CD4-positive, alpha-beta T cell (primary cell): ENCODE data around the gene LIPT1. TPM values are rescaled to one million over a fixed set of nuclear protein-coding genes. Genes with fewer than 3 reads are reported as not detected.
"Not testable (repeated sequence)": the region's sequence is repeated elsewhere in the genome, so short reads cannot be mapped to it uniquely, and the experiment has no call there.

Experiments used
- ATAC-seq: fragments of 200-7000 bp; cut with Tn5 transposase; one replicate; pipeline ENCODE4 v1.10.0; 2022; ENCODE audit warnings: mild to moderate bottlenecking; ENCODE audit not compliant: poor library complexity
- CTCF ChIA-PET: fragments of 350-600 bp; sonication (Branson Sonifier 250); formaldehyde crosslinking; loops from one replicate; lab custom pipeline; 2021; ENCODE audit warnings: antibody characterized with exemption, inconsistent platforms; lab: Charles Lee
- POLR2A ChIA-PET: fragments of 350-600 bp; sonication (Branson Sonifier 250); formaldehyde crosslinking; loops from one replicate; lab custom pipeline; 2021; ENCODE audit warnings: antibody characterized with exemption, inconsistent platforms; lab: Charles Lee
- DNase-seq, 14 experiments: peaks; one replicate each; pipeline ENCODE4 v3.0.0-alpha.2; 2013 to 2020; ENCODE audit warnings: mixed read lengths in 2 of 14
- H3K27ac ChIP-seq, 2 donors: one replicate each; pipeline versions ENCODE4 v1.5.1 to v1.7.0; 2013; ENCODE audit warnings: low read length in 2 of 2, low read depth in 1 of 2, mild to moderate bottlenecking in 1 of 2
- H3K27me3 ChIP-seq, 2 experiments: 1 replicate in 1 of 2; 2 replicates in 1 of 2; pipeline versions ENCODE4 v1.6.1 to v1.7.0; 2013; ENCODE audit warnings: low read length in 2 of 2, control low read depth in 1 of 2, mild to moderate bottlenecking in 1 of 2, moderate library complexity in 1 of 2; ENCODE audit not compliant: insufficient read depth in 2 of 2, control insufficient read depth in 1 of 2
- H3K36me3 ChIP-seq: one replicate; pipeline ENCODE4 v1.6.1; 2013; ENCODE audit warnings: low read length, control low read depth; ENCODE audit not compliant: insufficient read depth
- H3K4me1 ChIP-seq: one replicate; pipeline ENCODE4 v1.6.1; 2013; ENCODE audit warnings: low read length, control low read depth; ENCODE audit not compliant: insufficient read depth
- H3K4me3 ChIP-seq: one replicate; pipeline ENCODE4 v1.5.1; 2013; ENCODE audit warnings: mild to moderate bottlenecking, low read length, moderate library complexity
- H3K9me3 ChIP-seq, 2 experiments: 1 replicate in 1 of 2; 2 replicates in 1 of 2; pipeline versions ENCODE4 v1.6.1 to v1.7.0; 2013; ENCODE audit warnings: low read length in 2 of 2, mild to moderate bottlenecking in 2 of 2, control low read depth in 1 of 2, moderate library complexity in 1 of 2; ENCODE audit not compliant: control insufficient read depth in 1 of 2, insufficient read depth in 1 of 2
- H3K27ac Mint-ChIP-seq: one replicate; pipeline ENCODE4 v1.8.0; 2020; ENCODE audit warnings: mixed read lengths
- H3K27me3 Mint-ChIP-seq: one replicate; pipeline ENCODE4 v1.8.0; 2021; ENCODE audit warnings: mixed read lengths
- H3K36me3 Mint-ChIP-seq: one replicate; pipeline ENCODE4 v1.8.0; 2021; ENCODE audit warnings: low read depth, mixed read lengths
- H3K4me1 Mint-ChIP-seq: one replicate; pipeline ENCODE4 v1.8.0; 2021; ENCODE audit warnings: low read depth, mixed read lengths
- H3K4me3 Mint-ChIP-seq: one replicate; pipeline ENCODE4 v1.8.0; 2020; ENCODE audit warnings: mild to moderate bottlenecking, mixed read lengths
- H3K9me3 Mint-ChIP-seq: one replicate; pipeline ENCODE4 v1.8.0; 2020; ENCODE audit warnings: mixed read lengths
- CTCF ChIP-seq: fragments of 200-600 bp; IDR thresholded peaks from one replicate; pipeline ENCODE4 v1.8.0; 2022; ENCODE audit warnings: antibody characterized with exemption, mild to moderate bottlenecking
- intact Hi-C, 2 experiments: fragments of 100-400 bp; cut with DNase I in 1 of 2; cut with micrococcal nuclease in 1 of 2; formaldehyde crosslinking; loops; one replicate each; pipeline versions ENCODE4 v1.15.1 to v1.9.0; 2023 to 2025; cut with DNase I, micrococcal nuclease
- total RNA-seq, 174 experiments: library from RNA in 2 of 174; stranded (reverse) in 2 of 174; gene quantifications; one replicate each; pipeline ENCODE4 v1.2.3 and lab custom pipeline; 2021 to 2026

LIPT1 gene
- total RNA-seq, 2 experiments from 2014 or later = 12.5 to 13.3 TPM

GRCh38 chr2:99111945-99112344, 42.8 kb upstream of the LIPT1 start:
- Histone ChIP-seq H3K27ac (no peak overlapping the region), H3K4me1 (no peaks in the 10 kb centered on the region), H3K9me3 (no peaks in the 10 kb centered on the region), H3K4me3 (no peak overlapping the region), H3K36me3 (no peaks in the 10 kb centered on the region), H3K27me3 (no peaks in the 10 kb centered on the region)
- TF ChIP-seq CTCF = no peak
- Mint-ChIP-seq H3K27me3 (no peaks in the 10 kb centered on the region), H3K4me3 (no peak overlapping the region), H3K4me1 (no peaks in the 10 kb centered on the region), H3K36me3 (no peaks in the 10 kb centered on the region), H3K9me3 (no peaks in the 10 kb centered on the region), H3K27ac (no peak overlapping the region)
- POLR2A ChIA-PET = no interaction called here
- ATAC-seq (no peak), DNase-seq (no peak)
- intact Hi-C loops = no loop called here
- CTCF ChIA-PET = no interaction called here

- Mint-ChIP-seq H3K9me3 (no peaks in the 10 kb centered on the region), H3K36me3 (no peaks in the 10 kb centered on the region), H3K4me1 (no peaks in the 10 kb centered on the region), H3K4me3 (no peak overlapping the region), H3K27ac (no peak overlapping the region), H3K27me3 (no peaks in the 10 kb centered on the region)
- Histone ChIP-seq H3K36me3 (no peaks in the 10 kb centered on the region), H3K4me3 (no peak overlapping the region), H3K9me3 (no peaks in the 10 kb centered on the region), H3K4me1 (no peaks in the 10 kb centered on the region), H3K27me3 (no peaks in the 10 kb centered on the region), H3K27ac (no peak overlapping the region)
- POLR2A ChIA-PET = no interaction called here
- DNase-seq (no peak), ATAC-seq (no peak)
- CTCF ChIA-PET = no interaction called here
- intact Hi-C loops = no loop called here
- TF ChIP-seq CTCF = no peak
These were observed 42.1 kb upstream of the LIPT1 start for GRCh38 chr2:99112617-99113016.

- Mint-ChIP-seq H3K27me3 (no peaks in the 10 kb centered on the region), H3K4me3 (no peak overlapping the region), H3K27ac (no peak overlapping the region), H3K36me3 (peaks cover 88% of the 10 kb centered on the region), H3K9me3 (peaks cover 18% of the 10 kb centered on the region), H3K4me1 (no peaks in the 10 kb centered on the region)
- intact Hi-C loops = no loop called here
- Histone ChIP-seq H3K36me3 (peaks cover 6% of the 10 kb centered on the region), H3K4me1 (no peaks in the 10 kb centered on the region), H3K9me3 (peaks cover 15 to 25% of the 10 kb centered on the region in 2 experiments), H3K27me3 (no peaks in the 10 kb centered on the region), H3K27ac (no peak overlapping the region), H3K4me3 (no peak overlapping the region)
- DNase-seq = no peak
- no peak for TF ChIP-seq CTCF
- POLR2A ChIA-PET = interaction anchor here (1.6 kb wide), 1 partner anchor 13 kb away, joined by 5 read pairs; the partner anchor contains the start of gene C2orf15
- ATAC-seq = no peak
- CTCF ChIA-PET = no interaction called here
These were observed 26.8 kb upstream of the LIPT1 start for GRCh38 chr2:99127981-99128380.

- CTCF ChIA-PET, intact Hi-C loops: not testable (repeated sequence)
These were observed 19.7 kb upstream of the LIPT1 start for GRCh38 chr2:99135044-99135556.

More at GRCh38 chr2:99135044-99135556, 19.7 kb upstream of the LIPT1 start:
- H3K27me3 Mint-ChIP-seq, H3K4me3 Mint-ChIP-seq, H3K27ac Mint-ChIP-seq, H3K27ac ChIP-seq, ATAC-seq, H3K9me3 Mint-ChIP-seq, POLR2A ChIA-PET, H3K36me3 ChIP-seq, H3K4me3 ChIP-seq, DNase-seq, H3K4me1 ChIP-seq, H3K27me3 ChIP-seq: not testable (repeated sequence)
- peaks cover 13 to 19% of the 10 kb centered on the region in 2 experiments for H3K9me3 ChIP-seq
- H3K4me1 Mint-ChIP-seq = peaks cover 12% of the 10 kb centered on the region
- H3K36me3 Mint-ChIP-seq = peaks cover 43% of the 10 kb centered on the region
